Vagina (tissue), 2 donors: ENCODE results near the gene FMOD.

Experiments used
- POLR2AphosphoS5 ChIP-seq, 2 donors: sonication (generic); formaldehyde crosslinking; IDR thresholded peaks; one replicate each; pipeline ENCODE4 v1.9.0; 2017; ENCODE audit warnings: antibody characterized with exemption in 2 of 2, mild to moderate bottlenecking in 2 of 2, low read depth in 1 of 2; ENCODE audit not compliant: insufficient read depth in 1 of 2
- TF ChIP-seq, protein P1 (sequence below), 3 experiments: fragments of 450-650 bp in 2 of 3; fragments of 200-600 bp in 1 of 3; sonication (generic) in 1 of 3; IDR thresholded peaks; one replicate each; pipeline ENCODE4 v1.5.1; 2017 to 2019; ENCODE audit warnings: antibody characterized with exemption in 3 of 3, mild to moderate bottlenecking in 2 of 3, moderate library complexity in 2 of 3

DNA sequence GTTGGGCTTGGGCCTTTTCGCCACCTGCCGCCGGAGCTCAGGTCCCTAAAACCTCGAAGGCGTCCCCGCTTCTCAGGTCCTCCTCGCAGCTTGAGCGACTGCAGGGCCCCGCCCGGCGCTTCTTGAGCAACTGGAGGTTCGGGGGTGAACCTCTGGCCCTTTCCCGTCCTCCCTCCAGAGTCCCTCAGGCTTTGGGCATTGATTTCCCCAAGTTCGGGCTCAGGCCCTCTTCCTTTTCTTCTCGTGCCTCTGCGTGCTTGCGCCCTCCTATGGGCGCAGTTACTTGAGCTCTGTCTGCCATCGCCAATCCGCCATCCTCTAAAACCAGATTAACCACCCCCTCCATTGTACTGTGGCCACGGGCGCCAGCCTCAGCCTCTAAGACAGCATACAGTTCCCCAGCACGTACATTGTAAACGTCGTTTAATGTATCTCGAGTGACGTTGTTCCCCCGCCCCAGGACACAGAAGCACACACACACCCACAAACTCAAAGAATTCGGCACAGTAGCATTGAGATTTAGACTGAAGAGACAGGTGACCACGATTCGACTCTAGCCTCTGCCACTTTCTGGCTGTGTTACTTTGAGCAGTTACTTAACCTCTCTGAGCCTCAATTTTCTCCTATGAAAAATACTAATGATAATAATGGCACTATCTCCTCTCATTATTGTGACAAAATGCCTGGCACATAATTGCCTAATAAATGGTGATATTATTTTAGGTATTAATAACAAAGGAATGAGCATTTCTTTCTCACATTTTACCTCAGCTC is 23.1 kb downstream of the FMOD start:
- TF ChIP-seq, protein P1, sequence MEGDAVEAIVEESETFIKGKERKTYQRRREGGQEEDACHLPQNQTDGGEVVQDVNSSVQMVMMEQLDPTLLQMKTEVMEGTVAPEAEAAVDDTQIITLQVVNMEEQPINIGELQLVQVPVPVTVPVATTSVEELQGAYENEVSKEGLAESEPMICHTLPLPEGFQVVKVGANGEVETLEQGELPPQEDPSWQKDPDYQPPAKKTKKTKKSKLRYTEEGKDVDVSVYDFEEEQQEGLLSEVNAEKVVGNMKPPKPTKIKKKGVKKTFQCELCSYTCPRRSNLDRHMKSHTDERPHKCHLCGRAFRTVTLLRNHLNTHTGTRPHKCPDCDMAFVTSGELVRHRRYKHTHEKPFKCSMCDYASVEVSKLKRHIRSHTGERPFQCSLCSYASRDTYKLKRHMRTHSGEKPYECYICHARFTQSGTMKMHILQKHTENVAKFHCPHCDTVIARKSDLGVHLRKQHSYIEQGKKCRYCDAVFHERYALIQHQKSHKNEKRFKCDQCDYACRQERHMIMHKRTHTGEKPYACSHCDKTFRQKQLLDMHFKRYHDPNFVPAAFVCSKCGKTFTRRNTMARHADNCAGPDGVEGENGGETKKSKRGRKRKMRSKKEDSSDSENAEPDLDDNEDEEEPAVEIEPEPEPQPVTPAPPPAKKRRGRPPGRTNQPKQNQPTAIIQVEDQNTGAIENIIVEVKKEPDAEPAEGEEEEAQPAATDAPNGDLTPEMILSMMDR (IDR thresholded peaks at IDR 0.05), result peak in 2 of 3 experiments; percentile 41 to 43
- no peak for TF ChIP-seq POLR2AphosphoS5 (IDR thresholded peaks at IDR 0.05; ENCODE audit: insufficient read depth in 1 of 2, low read depth in 1 of 2)
